Ecto neural progenitor cell (in vitro differentiated cells): ENCODE results near the gene KREMEN1.
"Not testable (repeated sequence)": the region's sequence is repeated elsewhere in the genome, so short reads cannot be mapped to it uniquely, and the experiment has no call there.

ENCODE experiments used
- DNase-seq: peaks from one replicate; pipeline ENCODE4 v3.0.0-alpha.2; 2018; ENCODE audit warnings: low spot score

KREMEN1 gene

DNA sequence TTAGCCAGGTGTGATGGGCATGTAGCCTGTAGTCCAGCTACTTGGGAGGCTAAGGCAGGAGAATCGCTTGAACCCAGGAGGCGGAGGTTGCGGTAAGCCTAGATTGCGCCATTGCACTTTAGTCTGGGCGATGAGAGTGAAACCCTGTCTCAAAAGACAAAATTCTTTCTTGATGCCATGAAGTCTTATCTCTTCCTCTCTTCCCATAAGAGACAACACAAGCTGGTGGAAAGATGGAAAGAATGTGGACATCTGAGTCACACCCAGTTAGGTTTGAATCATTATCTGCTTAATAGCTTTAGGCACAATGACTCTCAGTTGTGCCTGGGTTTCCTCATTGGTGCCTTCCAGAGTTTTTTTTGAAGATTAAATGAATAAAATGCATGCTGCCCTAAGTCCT is 35.3 kb downstream of the KREMEN1 start:
- no peak for DNase-seq

DNA sequence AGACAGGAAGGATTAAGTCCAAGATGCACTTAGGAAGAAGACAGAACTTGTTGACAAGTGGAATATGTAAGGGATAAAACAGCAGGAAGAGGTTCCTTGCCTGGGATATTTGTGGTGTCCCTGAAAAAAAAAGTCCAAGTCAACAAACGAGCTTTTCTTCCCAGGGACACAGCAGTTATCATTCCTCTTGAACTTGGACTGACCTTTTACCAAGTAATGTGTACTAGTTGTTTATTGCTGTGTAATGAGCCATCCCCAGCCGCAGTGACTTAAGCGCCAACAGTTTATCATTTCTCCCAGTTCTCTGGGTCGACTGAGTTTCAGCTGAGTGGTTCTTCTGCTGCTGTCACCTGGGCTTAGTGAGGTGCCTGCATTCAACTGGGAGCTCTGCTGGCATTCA is 37.0 kb downstream of the KREMEN1 start:
- DNase-seq: no peak

DNA sequence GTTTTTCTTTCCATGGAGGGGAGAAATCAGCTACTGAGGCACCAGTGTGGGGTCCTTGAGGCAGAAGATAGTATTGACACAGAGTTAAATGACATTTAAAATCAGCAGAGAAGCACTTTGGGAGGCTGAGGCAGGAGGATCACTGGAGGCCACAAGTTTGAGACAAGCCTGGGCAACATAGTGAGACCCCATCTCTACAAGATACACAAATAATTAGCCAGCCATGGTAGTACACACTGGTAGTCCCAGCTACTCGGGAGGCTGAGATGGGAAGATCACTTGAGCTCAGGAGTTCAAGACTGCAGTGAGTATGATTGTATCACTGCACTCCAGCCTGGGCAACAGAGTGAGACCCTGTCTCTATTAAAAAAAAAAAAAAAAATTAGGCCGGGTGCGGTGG is 38.1 kb downstream of the KREMEN1 start:
- no peak for DNase-seq

DNA sequence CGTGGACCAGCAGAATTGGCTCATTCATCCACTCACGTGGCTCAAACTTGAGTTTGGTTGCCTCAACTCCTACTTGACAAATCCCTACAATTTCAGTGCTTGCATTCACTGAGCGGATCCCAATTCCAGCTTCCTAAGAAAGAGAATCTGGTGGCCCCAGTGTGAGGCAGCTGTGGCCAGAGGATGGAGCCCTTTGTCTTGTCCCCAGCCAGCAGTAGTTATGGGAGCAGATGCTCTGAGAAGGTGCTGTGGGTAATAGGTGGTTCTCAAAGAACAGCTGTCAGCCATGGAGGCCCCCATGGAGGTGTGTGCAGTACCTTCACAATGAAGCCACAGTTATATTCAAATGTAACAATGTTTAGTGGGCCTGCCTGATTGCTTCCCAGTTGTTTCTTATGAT is 39.3 kb downstream of the KREMEN1 start:
- DNase-seq: no peak

DNA sequence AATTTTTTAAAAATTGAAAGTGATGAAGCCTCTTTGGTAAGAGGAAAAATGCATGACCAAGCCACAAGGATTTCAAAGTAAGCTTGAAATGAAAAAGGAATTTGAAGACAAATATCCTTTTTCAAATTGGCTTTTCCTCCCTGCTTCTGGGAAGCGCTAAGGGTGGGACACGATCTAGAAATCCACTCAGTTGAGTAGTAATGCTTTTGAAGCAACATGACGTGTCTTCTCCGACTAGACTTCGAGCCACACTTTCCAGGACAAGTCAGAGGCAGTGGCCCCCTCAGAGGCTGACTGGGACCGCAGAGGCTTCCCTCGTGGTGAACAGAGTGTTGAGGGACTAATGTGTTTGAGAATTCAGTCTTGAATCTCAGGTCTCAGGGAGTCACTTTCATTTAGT is 39.8 kb downstream of the KREMEN1 start:
- DNase-seq: no peak

DNA sequence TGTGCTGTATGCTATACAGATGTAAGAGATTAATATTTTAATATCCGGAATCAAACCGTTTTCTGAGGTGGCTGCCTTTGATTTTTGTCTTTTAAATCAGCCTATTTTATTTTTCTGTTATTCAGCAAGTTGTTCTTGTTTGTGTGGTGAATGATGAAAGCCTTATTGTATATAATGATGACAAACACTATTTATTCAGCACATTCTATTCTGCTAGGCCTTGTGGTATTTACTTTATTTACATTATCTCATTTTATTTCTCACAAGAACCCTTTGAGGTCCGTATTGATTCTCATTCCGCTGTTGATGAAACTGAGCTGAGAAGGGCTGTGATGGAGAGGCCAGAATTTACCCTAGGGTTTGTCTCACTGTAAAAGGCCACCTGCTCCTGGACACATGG is 40.5 kb downstream of the KREMEN1 start:
- DNase-seq: no peak

DNA sequence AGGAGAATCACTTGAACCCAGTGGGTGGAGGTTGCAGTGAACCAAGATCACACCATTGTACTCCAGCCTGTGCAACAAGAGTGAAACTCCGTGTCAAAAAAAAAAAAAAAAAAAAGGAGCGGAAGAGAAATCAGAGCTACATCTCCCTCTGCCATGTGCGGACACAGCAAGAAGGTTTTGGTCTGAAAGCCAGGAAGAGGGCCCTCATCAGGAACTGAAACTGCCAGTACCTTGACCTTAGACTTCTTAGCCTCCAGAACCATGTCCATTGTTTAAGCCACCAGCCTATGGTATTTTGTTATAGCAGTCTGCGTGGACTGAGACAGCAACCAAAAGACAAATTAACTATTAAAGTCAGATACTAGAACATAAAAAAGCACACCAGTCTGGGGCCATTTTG is 41.6 kb downstream of the KREMEN1 start:
- no peak for DNase-seq

DNA sequence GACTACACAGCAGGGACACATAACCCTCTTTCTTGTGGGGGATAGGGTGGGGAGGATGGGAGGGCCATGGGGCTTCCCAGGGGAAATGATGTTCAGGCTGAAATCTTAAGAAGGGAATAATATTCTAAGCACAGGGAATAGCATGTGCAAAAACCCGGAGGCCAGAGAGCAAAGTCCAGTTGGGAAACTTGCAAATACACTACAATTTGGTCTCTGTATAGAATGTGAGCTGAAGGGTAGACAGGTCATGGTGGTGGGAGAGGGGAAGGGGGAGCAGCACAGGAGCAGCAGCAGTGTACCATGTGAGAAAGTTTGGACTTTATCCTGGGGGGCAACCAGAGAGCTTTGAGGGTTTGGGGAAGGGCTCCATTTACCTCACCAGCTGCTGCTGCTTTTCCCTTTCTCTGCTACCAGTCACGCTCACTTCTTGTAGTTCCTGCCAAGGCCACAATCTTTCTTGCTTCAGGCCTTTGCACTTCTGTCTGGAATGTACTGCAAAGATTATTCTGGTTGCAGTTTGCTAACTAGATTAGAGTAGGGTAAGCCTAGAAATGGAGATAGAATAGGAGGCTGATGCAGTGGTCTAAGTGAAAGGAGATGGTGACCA is 43.0 kb downstream of the KREMEN1 start:
- no peak for DNase-seq

DNA sequence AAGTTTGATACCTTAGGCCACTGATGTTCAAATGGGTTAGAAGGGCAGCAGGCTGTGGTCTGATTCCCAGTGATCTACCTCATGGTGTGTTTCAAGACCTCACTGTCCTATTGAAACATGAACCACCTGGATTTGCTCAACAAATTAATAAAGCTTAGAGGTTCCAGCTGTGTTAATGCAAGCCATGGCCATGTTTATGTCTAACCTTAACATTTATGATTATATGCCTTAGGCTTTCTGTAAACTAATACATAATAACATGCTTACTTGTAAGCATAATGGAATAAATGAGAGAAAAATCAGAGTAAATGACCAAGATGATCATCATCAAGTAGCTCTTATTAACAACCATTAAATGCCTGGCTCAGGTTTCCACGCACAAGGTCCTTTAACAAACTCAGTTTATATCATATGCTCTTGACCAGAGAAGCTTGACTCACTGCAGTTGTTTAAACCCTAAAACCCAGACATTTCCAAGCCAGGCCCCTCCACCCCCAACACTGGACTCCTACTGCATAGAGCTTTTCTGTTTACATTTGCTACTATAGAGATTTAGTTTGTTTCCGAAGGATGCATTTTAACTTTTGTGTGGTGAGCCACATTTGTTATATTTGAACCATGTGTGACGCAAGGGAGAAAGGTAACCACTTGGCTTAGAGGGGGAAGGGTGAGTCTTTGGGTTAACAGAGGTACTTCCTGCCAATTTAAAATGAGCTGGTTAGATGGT is 43.7 kb downstream of the KREMEN1 start:
- DNase-seq: no peak

DNA sequence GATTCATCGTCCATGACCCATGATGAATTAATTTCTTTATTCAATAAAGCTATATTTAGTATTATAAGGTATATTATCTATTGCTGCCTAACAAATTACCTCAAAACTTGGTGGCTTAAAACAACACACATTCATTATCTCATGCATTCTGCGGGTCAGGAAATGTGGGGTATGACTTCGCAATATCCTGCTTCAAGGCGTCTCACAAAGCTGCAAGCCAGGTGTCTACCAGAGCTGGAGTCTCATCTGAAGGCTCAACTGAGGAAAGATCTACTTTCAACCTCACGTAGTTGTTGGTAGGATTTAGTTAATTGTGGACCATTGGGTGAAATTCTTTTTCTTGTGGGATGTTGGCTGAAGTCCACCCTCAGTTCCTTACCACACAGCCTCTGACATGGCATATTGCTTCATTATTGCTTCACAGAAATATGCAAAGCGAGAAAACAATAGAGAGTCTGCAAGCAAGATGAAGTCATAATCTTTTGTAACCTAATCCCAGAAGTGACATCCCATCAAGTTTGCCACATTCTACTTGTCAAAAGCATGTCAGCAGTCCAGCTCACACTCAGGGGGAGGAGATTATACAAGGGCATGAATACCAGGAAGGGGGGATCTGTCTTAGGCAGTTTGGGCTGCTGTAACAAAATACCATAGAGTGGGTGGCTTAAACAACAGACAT is 45.1 kb downstream of the KREMEN1 start:
- DNase-seq: no peak

DNA sequence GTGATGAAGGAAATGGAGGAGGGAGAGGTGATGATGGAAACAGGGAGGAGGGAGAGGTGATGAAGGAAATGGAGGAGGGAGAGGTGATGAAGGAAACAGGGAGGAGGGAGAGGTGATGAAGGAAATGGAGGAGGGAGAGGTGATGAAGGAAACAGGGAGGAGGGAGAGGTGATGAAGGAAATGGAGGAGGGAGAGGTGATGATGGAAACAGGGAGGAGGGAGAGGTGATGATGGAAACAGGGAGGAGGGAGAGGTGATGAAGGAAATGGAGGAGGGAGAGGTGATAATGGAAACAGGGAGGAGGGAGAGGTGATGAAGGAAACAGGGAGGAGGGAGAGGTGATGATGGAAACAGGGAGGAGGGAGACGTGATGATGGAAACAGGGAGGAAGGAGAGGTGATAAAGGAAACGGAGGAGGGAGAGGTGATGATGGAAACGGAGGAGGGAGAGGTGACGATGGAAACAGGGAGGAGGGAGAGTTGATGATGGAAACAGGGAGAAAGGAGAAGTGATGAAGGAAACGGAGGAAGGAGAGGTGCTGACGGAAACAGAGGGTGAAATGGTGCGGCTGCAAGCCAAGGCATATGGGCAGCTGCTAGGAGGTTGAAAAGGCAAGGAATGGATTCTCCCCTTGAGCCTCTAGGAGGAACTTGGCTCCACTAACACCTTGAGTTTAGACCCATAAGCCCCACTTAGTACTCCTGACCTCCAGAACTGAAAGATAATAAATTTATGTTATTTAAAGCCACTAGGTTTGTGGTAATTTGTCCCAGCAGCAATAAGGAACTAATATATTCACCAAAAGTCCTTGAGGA is 47.5 kb downstream of the KREMEN1 start:
- not testable (repeated sequence) for DNase-seq

DNA sequence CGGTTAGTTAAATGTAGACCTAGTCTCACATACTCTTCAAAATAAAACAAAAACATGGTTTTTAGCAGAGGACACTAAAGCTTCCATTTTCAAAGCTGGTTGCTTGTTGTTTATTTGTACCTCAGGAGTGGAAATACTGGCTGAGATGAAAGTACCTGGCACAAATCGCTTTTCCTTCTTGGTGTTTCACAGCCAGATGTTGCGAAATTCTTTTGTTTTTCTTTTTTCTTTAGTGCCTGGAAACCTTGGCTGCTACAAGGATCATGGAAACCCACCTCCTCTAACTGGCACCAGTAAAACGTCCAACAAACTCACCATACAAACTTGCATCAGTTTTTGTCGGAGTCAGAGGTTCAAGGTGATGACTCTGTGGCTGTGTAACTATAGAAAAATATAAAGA is 48.3 kb downstream of the KREMEN1 start:
- DNase-seq: no peak

DNA sequence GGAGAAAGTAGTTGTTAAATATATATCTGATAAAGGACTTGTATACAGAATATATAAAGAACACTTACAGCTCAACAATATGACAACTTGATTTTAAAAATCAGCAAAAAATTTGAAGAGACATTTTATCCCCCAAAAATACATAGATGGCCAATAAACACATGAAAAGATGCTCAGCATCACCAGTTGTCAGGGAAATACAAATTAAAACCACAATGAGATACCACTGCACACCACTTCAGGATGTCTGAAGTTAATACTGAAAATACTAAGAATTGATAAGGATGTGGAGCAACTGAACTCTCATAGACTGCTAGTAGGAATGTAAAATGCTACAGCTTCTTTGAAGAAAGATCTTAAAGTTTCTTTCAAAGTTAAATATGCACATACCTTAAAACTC is 49.2 kb downstream of the KREMEN1 start:
- DNase-seq: no peak

DNA sequence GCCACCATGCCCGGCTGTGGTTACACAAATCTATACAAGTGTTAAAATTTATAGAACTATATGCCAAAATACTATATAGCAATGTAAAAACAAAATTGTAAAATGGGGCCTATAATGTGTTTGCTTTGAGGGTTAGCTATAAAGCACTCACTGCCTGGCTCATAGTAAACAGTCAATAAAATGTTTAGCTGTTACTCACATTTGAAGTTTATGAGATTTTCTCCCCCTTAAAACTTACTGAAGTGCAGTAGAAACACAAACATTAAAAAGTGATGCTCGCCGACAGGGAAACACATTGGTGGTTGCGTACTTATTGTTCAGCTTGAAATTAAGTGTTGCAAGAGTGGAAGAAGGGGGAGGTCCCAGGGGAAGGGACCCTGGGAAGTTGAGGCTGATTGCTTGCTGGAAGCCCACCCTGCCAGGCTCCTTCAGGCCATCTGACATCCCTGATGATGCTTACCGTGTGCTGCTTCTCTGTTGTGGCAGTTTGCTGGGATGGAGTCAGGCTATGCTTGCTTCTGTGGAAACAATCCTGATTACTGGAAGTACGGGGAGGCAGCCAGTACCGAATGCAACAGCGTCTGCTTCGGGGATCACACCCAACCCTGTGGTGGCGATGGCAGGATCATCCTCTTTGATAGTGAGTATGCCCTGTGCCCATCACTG is 52.1 kb downstream of the KREMEN1 start:
- no peak for DNase-seq

DNA sequence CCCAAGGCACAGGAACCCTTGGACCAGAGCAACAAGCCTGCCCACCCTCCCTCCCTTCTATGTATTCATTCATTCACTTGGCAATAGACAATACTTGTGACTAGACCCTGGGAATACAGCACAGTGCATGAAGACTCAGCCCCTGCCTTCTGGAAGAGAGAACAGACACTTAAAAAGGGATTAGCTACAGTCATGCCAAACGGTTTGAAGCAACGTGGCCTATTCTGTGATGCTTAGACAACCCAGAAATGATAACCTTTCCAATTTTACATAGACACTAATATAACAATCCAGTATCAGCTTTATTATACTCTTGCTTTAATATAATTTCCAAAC is 52.6 kb downstream of the KREMEN1 start:
- DNase-seq: no peak

DNA sequence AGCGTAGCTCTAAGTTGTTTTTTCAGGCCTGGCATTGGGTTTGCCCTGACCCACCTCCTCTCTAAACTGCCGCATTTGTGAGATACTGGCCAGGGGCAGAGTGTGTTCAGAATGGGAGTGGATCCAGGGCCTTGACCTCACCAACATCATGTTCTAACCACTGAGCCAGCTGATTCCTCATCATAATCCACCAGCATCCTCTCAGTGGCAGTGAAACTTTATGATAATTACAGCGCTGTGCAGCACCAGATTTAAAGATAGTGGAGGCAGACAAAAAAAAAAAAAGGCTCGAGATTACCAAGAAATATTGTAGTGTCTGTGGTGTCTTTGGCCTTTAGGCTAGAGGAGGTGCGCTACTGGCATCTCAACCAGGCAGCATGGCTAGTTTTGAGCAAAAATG is 53.0 kb downstream of the KREMEN1 start:
- no peak for DNase-seq

DNA sequence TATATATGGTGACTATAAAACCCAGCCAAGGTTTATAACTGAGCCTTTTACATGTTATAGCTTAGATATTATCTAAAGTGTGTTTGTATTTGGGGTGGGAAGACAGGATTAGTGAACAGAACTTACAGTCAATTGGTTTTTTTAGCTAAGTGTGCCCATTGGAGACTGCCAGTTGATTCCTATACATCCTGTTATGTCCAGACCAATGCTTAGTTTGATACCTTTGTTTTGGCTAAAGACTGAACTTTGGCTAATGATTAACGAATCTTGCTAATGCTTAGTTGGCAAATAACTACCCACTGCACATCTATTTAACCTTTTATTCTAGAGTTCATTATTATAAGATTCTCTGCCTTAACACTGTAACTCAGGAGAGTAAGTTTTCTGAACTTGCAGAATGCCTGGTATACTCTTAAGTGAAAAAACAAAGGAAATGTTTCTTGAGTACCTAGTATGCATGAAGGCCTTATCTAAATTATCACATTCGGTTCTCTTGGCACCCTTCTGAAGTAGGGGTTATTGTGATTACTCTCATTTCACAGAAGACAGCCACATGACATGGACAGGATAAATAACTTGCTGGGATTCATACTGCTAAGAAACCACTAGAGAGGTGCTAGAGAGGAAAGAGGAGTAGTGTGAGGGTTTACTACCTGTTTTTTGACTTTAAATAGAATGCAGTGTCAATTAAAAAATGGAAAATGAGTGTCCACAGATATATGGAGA is 54.0 kb downstream of the KREMEN1 start:
- DNase-seq: no peak

DNA sequence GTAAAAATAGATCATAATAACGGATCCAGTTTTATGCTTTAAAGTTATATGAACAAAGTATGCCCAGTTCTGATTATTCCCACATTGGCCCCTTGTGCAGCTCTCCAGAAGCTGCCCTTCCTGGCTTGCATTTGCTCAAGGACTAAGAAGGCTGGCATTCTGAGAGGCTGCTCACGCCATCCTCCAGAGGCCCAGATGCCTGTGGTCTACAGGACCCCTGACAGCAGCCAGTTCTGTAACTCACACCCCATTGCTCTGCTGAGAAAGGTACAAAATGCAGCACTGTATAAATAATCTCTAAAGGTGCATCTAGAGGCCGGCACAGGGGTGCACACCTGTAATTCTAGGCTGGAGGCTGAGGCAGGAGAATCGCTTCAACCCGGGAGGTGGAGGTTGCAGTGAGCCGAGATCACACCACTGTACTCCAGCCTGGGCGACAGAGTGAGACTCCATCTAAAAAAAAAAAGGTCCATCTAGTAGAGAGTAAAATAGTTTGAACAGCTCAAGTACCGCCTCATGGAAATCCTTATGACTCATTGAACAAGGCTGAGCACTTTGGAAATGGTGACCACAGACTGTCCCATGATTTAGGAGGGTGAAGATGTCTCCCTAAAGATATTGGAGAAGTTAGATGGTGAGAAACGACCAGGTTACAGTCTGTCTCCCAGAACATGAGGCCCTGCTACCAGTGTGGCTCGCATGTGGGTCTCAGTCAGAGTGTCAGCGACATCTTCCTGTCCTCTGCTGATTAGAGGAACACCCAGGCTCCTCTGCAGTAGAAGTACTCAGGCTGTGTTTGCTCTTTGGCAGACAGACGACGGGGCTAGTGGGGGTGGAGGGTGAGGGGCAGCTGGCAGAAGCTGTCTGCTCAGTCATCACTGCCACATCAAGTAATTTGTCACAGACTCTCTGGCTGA is 56.3 kb downstream of the KREMEN1 start:
- no peak for DNase-seq

DNA sequence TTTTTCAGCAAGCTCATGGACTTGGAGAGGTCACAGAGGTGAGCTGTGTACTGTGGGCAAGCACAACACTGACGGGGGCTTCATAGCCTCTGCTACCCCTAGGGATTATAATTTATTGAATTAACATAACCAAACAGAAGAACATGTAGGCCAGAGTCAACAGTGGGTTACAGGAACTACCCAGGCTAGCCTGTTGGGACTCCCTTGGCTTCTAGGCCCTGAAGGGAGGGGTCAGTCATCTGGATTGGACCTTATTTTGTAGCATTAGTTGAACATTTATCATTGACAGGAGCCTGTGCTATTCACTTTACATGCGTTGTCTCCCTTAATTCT is 56.9 kb downstream of the KREMEN1 start:
- DNase-seq: no peak

DNA sequence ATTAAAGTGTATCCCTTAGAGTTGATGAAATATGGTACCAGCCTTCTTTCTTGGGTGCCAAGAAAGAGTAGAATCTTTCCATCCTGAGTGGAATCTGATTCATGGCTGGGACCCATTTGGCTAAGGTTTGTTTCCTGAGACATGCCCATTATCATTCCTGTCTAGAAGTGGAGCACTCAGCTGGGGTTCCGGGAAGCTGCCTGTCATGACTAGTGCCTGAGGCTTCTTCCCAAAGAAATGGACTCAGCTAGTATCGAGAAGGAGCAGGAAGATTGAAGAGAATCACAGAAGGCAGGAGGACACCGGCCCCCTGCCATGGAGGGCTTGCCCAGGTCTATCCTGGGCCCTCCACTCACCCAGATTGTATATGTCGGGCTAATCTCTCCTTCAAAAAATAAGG is 57.6 kb downstream of the KREMEN1 start:
- DNase-seq: no peak
